ENCODE measurements around the gene DGUOK.

- TF ChIP-seq EZH2 (IDR thresholded peaks at IDR 0.05; ENCODE audit: insufficient read depth, poor library complexity, severe bottlenecking) (no peak), EZH2phosphoT487 (IDR thresholded peaks at IDR 0.05; ENCODE audit: insufficient read depth, low read depth) (no peak)
These were observed 35.3 kb downstream of the DGUOK start for GRCh38 chr2:73961823-73962615.
